Measurements from ENCODE around the gene SIMC1.
A peak's percentile ranks its signal among the peaks of the same experiment; 100 is the strongest.

Gene SIMC1

DNA sequence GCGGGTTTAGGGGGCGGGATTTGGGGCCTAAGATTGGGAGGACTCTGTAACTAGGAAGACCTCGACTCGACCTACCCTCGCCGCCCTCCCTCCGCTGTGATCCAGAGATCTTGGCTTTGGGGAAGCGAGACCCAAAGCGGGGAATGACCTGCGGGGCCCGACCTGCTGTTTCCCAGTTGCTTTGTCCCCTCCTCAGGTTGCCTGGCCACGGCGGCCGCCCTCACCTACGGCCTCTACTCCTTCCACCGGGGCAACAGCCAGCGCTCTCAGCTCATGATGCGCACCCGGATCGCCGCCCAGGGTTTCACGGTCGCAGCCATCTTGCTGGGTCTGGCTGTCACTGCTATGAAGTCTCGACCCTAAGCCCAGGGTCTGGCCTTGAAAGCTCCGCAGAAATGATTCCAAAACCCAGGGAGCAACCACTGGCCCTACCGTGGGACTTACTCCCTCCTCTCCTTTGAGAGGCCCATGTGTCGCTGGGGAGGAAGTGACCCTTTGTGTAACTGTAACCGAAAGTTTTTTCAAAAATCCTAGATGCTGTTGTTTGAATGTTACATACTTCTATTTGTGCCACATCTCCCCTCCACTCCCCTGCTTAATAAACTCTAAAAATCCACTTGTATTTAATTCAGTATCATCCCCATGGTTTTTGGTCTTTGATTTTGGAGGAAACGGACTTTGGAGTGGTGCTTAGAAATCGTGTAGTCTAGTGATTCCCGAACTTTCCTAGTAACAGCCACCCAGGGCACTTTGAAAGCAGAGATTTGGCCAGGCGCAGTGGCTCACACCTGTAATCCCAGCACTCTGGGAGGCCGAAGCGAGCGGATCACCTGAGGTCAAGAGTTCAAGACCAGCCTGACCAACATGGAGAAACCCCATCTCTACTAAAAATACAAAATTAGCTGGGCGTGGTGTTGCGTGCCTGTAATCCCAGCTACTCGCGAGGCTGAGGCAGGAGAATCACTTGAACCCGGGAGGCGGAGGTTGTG, 151.2 kb downstream of the SIMC1 start:
- DNase-seq, result no peak

DNA sequence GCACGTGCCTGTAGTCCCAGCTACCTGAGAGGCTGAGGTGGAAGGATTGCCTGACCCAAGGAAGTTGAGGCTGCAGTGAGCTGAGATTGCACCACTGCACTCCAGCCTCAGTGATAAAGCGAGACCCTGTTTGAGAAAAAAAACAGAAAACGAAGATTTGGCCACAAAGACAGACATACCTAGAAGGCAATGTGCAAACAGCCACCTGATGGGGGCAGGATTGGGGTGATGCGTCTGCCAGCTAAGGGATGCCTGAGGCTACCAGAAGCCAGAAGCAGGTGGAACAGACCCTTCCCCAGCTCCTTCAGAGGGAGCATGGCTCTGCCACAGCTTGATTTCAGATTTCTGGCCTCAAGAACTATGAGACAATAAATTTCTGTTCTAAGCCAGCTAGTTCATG, 153.3 kb downstream of the SIMC1 start:
- no peak for DNase-seq

DNA sequence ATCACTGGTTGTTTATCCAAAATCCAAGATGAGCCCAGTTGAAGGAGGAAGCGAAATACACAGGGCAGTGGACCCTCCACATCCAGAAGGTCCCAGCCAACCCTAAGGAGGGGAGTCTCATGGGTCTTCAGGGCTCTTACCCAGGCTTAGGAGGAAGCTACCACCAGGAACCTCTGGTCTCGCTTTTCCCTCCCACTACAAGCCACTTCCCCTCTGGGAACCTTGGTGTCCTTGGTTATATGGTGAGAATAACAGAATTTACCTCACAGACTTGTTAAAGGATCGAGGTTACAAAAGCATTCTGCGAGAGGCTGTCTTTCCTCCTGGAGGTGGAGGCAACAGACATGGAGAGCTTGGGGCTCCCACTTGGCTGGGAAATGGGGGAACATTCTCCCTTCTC, 153.8 kb downstream of the SIMC1 start:
- peak; percentile 21 for DNase-seq

DNA sequence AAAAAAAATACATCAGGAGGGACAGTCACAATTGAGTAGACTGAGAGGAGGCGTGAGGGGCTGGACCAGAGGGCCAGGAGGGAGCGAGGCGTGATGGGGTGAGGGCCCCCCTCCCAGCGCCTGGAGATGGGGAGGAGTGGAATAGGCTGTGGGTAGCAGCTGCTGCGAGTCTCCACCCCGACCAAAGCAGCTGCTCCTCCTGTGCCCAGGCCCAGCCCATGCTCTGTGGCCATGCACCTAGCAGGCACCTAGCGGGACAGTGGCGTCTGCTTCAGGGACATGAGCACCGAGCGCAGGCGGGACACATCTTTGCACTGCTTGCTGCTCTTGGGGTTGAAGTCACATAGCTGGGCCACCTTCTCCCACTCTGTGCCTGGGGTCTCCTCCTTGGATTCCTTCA, 154.3 kb downstream of the SIMC1 start:
- no peak for DNase-seq

DNA sequence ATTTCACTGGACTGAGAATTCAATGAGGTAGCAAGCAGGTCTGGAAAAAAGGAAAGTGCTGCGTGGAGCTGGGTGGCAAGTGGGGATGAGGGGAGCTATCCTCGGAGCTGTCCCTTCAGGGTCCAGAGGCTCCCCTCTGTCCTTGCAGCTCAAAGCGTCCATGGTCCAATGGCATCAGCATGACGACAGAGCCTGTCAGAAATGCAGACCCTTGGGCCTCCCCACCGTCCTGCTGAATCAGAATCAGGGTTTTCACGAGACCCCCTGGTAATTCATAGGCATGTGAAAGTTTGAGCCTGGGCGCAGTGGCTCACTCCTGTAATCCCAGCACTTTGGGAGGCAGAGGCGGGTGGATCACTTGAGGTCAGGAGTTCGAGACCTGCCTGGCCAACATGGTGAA, 155.9 kb downstream of the SIMC1 start:
- no peak for DNase-seq

DNA sequence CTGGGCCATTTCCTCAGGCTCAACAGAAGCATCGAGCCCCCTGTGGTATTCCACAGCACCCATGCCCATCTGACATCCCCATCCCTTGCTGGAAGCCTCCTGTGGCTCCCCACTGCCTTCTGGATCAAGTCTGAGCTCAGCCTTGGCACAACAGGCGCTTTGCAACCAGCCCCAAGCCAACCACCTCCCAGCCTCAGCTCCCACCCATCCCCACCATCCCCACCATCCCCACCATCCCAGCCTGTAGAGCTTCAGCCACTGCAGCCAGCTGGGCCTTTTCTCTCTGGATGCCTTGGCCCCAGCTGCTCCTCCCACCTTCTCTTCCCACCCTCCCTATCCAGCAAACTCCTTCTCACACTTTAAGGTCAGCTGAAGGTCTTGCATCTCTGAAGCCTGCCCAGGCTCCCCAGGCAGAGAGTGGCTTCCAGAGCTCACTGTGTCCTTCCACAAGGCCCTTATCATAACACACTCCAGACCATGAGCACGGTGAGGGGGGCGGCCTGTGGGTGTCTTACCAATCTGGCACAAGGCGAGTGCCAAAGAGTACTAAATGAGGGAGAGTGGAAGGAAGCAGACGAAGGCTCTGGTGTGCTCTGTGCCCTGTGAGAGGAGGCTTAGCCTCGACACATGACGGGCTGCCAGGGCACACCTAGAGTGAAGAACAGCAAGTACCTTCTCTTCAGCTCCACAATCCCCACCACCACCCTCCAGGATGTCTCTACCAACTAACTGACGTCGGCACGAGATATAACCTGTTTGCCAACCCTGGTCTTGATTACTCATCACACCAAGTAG, 156.9 kb downstream of the SIMC1 start:
- no peak for DNase-seq

Data from SIG-M5 (cell line).